ENCODE results near the gene KIF5B. TPM values are rescaled to one million over a fixed set of nuclear protein-coding genes. Genes with fewer than 3 reads are reported as not detected.

Gene KIF5B
- total and polyA plus RNA-seq, 2 donors from 2014 or later: 26.9 to 77.2 TPM

- H3K27me3 ChIP-seq (ENCODE audit: control insufficient read depth, insufficient read depth, low read length): no peaks in the 10 kb centered on the region
- intact Hi-C loops (cut with DNase I): no loop called here
- no peaks in the 10 kb centered on the region for H3K9me3 ChIP-seq (ENCODE audit: control insufficient read depth in 2 of 3, insufficient read depth in 1 of 3, low read length in 3 of 3)
- TF ChIP-seq, protein P1, sequence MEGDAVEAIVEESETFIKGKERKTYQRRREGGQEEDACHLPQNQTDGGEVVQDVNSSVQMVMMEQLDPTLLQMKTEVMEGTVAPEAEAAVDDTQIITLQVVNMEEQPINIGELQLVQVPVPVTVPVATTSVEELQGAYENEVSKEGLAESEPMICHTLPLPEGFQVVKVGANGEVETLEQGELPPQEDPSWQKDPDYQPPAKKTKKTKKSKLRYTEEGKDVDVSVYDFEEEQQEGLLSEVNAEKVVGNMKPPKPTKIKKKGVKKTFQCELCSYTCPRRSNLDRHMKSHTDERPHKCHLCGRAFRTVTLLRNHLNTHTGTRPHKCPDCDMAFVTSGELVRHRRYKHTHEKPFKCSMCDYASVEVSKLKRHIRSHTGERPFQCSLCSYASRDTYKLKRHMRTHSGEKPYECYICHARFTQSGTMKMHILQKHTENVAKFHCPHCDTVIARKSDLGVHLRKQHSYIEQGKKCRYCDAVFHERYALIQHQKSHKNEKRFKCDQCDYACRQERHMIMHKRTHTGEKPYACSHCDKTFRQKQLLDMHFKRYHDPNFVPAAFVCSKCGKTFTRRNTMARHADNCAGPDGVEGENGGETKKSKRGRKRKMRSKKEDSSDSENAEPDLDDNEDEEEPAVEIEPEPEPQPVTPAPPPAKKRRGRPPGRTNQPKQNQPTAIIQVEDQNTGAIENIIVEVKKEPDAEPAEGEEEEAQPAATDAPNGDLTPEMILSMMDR (IDR thresholded peaks at IDR 0.05; ENCODE audit: borderline replicate concordance, extremely low read depth, insufficient read depth): no peak
- H3K36me3 ChIP-seq (ENCODE audit: control insufficient read depth in 2 of 3, insufficient read depth in 3 of 3, low read length in 3 of 3): no peaks in the 10 kb centered on the region
- H3K4me3 ChIP-seq (ENCODE audit: low read length in 3 of 3): no peak overlapping the region
- DNase-seq: no peak
- H3K4me1 ChIP-seq (ENCODE audit: control insufficient read depth in 2 of 3, insufficient read depth in 2 of 3, low read depth in 1 of 3, low read length in 3 of 3): peaks cover 0 to 2% (median 0%) of the 10 kb centered on the region in 3 donors
- no peak overlapping the region for H3K27ac ChIP-seq (ENCODE audit: low read depth in 2 of 2, low read length in 2 of 2)
- no peak overlapping the region for H3K9ac ChIP-seq (ENCODE audit: low read length in 3 of 3)
- FAIRE-seq: no peak
Observed at GRCh38 chr10:31977440-31978155, 78.6 kb downstream of the KIF5B start.

GRCh38 chr10:31975157-31975765, 81.0 kb downstream of the KIF5B start:
- H3K27ac ChIP-seq (ENCODE audit: low read depth in 2 of 2, low read length in 2 of 2): no peak overlapping the region
- intact Hi-C loops (cut with DNase I): no loop called here
- no peaks in the 10 kb centered on the region for H3K36me3 ChIP-seq (ENCODE audit: control insufficient read depth in 2 of 3, insufficient read depth in 3 of 3, low read length in 3 of 3)
- H3K9ac ChIP-seq (ENCODE audit: low read length in 3 of 3): no peak overlapping the region
- H3K27me3 ChIP-seq (ENCODE audit: control insufficient read depth, insufficient read depth, low read length): no peaks in the 10 kb centered on the region
- DNase-seq (peak in 1 of 5 donors; percentile 7), FAIRE-seq (no peak)
- TF ChIP-seq, protein P1 (IDR thresholded peaks at IDR 0.05; ENCODE audit: borderline replicate concordance, extremely low read depth, insufficient read depth): no peak
- no peaks in the 10 kb centered on the region for H3K9me3 ChIP-seq (ENCODE audit: control insufficient read depth in 2 of 3, insufficient read depth in 1 of 3, low read length in 3 of 3)
- H3K4me1 ChIP-seq (ENCODE audit: control insufficient read depth in 2 of 3, insufficient read depth in 2 of 3, low read depth in 1 of 3, low read length in 3 of 3): peaks cover 0 to 2% (median 0%) of the 10 kb centered on the region in 3 donors
- no peak overlapping the region for H3K4me3 ChIP-seq (ENCODE audit: low read length in 3 of 3)

DNA sequence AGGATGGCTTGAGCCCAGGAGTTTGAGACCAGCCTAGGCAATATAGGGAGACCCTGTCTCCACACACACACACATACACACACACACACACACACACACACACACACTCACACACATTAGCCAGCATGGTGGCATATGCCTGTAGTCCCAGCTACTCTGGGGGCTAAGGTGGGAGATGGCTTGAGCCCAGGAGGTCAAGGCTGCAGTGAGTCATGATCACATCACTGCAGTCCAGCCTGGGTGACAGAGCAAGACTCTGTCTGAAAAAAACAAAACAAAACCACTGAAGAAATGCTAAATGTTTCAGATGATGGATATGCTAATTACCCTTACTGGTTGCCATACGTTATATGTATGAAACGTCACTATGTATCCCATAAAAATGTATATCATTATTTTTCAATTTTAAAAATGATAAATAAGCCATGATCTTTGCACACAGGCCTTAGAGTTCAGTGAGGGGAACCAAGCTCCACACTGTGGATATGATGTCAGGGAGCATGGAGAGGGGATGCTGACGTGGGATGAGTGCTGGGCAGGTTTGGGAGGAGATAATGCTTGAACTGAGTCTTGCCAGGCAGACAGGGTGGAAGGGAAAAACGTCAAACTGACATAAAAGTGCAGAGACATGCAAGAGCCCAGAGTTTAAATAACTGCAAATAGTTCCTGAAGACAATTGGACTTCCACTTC, 81.6 kb downstream of the KIF5B start:
- peaks cover 0 to 2% (median 0%) of the 10 kb centered on the region in 3 donors for H3K4me1 ChIP-seq (ENCODE audit: control insufficient read depth in 2 of 3, insufficient read depth in 2 of 3, low read depth in 1 of 3, low read length in 3 of 3)
- H3K36me3 ChIP-seq (ENCODE audit: control insufficient read depth in 2 of 3, insufficient read depth in 3 of 3, low read length in 3 of 3): no peaks in the 10 kb centered on the region
- no peak overlapping the region for H3K27ac ChIP-seq (ENCODE audit: low read depth in 2 of 2, low read length in 2 of 2)
- H3K27me3 ChIP-seq (ENCODE audit: control insufficient read depth, insufficient read depth, low read length): no peaks in the 10 kb centered on the region
- DNase-seq (no peak), FAIRE-seq (no peak)
- H3K4me3 ChIP-seq (ENCODE audit: low read length in 3 of 3): no peak overlapping the region
- TF ChIP-seq, protein P1 (IDR thresholded peaks at IDR 0.05; ENCODE audit: borderline replicate concordance, extremely low read depth, insufficient read depth): no peak
- no peaks in the 10 kb centered on the region for H3K9me3 ChIP-seq (ENCODE audit: control insufficient read depth in 2 of 3, insufficient read depth in 1 of 3, low read length in 3 of 3)
- no peak overlapping the region for H3K9ac ChIP-seq (ENCODE audit: low read length in 3 of 3)
- intact Hi-C loops (cut with DNase I): no loop called here
